Stimulated activated CD8-positive, alpha-beta memory T cell treated with anti-CD3 and anti-CD28 coated beads, Interleukin-12 subunit alpha, Interleukin-12 subunit beta, amount 100 ng/mL, for 24 hours (primary cell): Measurements from ENCODE around the gene CSN1S1.

ENCODE experiments used
- DNase-seq: peaks from one replicate; pipeline ENCODE4 v3.0.0-alpha.2; 2020; ENCODE audit errors: extremely low read depth

Gene CSN1S1

DNA sequence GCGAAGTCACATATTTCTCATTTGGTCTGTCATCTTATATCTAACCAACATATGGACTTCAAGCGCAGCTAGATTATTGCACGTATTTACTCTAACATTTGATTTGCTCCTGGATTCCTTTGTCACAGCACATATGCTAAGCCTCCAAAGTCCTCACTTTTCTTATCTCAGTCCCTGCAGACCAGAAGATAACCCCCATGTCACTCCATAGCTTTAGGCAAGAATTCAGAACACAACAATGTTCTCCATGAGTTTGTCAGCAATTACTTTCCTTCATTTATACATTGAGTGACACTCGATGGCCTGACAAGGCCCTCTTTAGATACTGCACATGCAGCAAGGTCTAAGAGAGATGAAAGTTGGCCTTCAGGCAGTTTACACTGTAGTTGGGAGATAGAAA is 60.1 kb downstream of the CSN1S1 start:
- DNase-seq = no peak

DNA sequence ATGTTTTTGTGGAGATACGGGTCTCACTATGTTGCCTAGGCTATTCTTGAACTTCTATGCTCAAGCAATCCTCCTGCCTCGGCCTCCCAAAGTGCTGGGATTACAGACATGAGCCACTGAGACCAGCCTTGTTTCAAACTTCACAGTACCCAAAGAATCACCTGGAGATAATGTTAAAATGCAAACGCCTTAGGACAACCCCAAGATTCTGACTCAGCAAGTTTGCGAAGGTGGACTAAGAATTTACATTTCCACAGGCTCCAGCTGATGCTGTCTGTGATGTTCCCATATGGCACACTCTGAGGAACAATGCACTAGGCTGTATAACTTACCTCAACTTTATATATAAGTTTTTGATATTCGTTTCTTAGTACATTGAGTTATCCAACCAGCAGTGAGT is 63.9 kb downstream of the CSN1S1 start:
- DNase-seq = no peak

DNA sequence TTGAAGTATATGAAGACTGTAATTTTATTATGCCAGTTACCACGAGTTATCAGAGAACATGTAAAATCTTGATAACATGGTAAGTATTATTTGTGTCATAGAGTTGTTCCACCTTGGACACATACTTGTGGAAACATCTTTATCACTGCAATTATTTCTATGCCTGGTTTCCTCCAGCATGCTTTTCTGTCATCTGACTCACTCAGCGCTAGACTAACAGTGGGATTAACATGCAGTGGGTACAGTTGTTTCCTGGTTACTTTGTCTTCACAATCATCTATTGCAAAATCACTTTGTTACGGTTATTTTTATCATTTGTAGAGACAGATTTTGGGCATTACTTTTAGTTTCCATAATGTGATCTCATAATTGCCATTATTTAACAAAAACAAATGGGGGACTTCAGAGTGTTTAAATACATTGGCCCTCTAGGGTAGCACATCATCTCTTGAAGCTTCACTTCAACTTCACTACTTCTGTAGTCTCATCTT is 64.7 kb downstream of the CSN1S1 start, which contains the start of gene STATH:
Gene STATH, plus strand, starts transcription at position 441 of the 491 bp plus-strand sequence. CDS start 2,472 bp downstream, outside the sequence.
- no peak for DNase-seq
